GM12878 (cell line): ENCODE measurements around the gene RBM19.

Source experiments
- CEBPB ChIP-seq, 2 experiments: fragments of 150-350 bp in 1 of 2; IDR thresholded peaks; 2 replicates each; pipeline ENCODE4 v1.6.1; 2012 to 2014; ENCODE audit warnings: low read depth in 2 of 2, low read length in 2 of 2, borderline replicate concordance in 1 of 2, inconsistent platforms in 1 of 2
- CTCF ChIP-seq, 3 experiments: IDR thresholded peaks in 2 of 3; conservative IDR thresholded peaks in 1 of 3; 2 replicates each; pipeline ENCODE4 v1.5.1; 2011; ENCODE audit warnings: low read depth in 3 of 3, low read length in 3 of 3, mild to moderate bottlenecking in 3 of 3, control low read depth in 2 of 3, moderate library complexity in 2 of 3, inconsistent platforms in 1 of 3, mixed read lengths in 1 of 3; ENCODE audit not compliant: control insufficient read depth in 2 of 3, insufficient read depth in 1 of 3; ENCODE audit errors: extremely low read depth in 1 of 3
- EED ChIP-seq: sonication (generic); IDR thresholded peaks from 2 replicates; pipeline ENCODE4 v1.6.1; 2016; ENCODE audit warnings: antibody characterized with exemption, low read depth
- EP300 ChIP-seq, 2 experiments: fragments of 150-350 bp in 1 of 2; IDR thresholded peaks; 2 replicates each; pipeline ENCODE4 v1.6.1; 2011 to 2012; ENCODE audit warnings: low read depth in 2 of 2, low read length in 2 of 2, borderline replicate concordance in 1 of 2, improper control_type of control experiment in 1 of 2, inconsistent platforms in 1 of 2; ENCODE audit not compliant: control insufficient read depth in 1 of 2
- FOXK2 ChIP-seq: fragments of 450-650 bp; IDR thresholded peaks from 2 replicates; pipeline ENCODE4 v1.6.1; 2017; ENCODE audit warnings: mild to moderate bottlenecking, moderate library complexity
- HCFC1 ChIP-seq: fragments of 150-350 bp; IDR thresholded peaks from 2 replicates; pipeline ENCODE4 v1.6.1; 2014; ENCODE audit warnings: low read length
- NRF1 ChIP-seq: conservative IDR thresholded peaks from 2 replicates; pipeline ENCODE4 v1.6.1; 2011; ENCODE audit warnings: mild to moderate bottlenecking, low read depth, low read length, improper control_type of control experiment
- POLR2AphosphoS2 ChIP-seq: IDR thresholded peaks from 2 replicates; pipeline ENCODE4 v1.6.1; 2011; ENCODE audit warnings: low read depth, mild to moderate bottlenecking, low read length, improper control_type of control experiment, moderate library complexity
- POU2F2 ChIP-seq: IDR thresholded peaks from 3 replicates; pipeline ENCODE4 v1.6.1; 2011; ENCODE audit warnings: low read depth, mild to moderate bottlenecking, low read length, borderline replicate concordance
- REST ChIP-seq: IDR thresholded peaks from 2 replicates; pipeline ENCODE4 v1.6.1; 2012; ENCODE audit warnings: mild to moderate bottlenecking, low read depth, low read length
- TBL1XR1 ChIP-seq: IDR thresholded peaks from 2 replicates; pipeline ENCODE4 v1.6.1; 2012; ENCODE audit warnings: low read depth, low read length, improper control_type of control experiment
- USF1 ChIP-seq: IDR thresholded peaks from 2 replicates; pipeline ENCODE4 v1.6.1; 2011; ENCODE audit warnings: borderline replicate concordance, low read depth, mild to moderate bottlenecking, moderate library complexity, mixed read lengths, low read length; ENCODE audit not compliant: insufficient read depth; ENCODE audit errors: extremely low read length
- USF2 ChIP-seq: IDR thresholded peaks from 2 replicates; pipeline ENCODE4 v1.6.1; 2011; ENCODE audit warnings: low read depth, low read length, improper control_type of control experiment, borderline replicate concordance
- ZNF207 ChIP-seq: fragments of 450-650 bp; IDR thresholded peaks from 2 replicates; pipeline ENCODE4 v1.6.1; 2014; ENCODE audit warnings: antibody characterized with exemption, mild to moderate bottlenecking, borderline replicate concordance

- TF ChIP-seq CTCF (IDR thresholded peaks at IDR 0.05 in 2 of 3, conservative IDR thresholded peaks at IDR 0.05 in 1 of 3; ENCODE audit: control insufficient read depth in 2 of 3, extremely low read depth in 1 of 3, insufficient read depth in 1 of 3, low read depth in 3 of 3, low read length in 3 of 3) (no peak), EP300 (IDR thresholded peaks at IDR 0.05; ENCODE audit: borderline replicate concordance in 1 of 2, control insufficient read depth in 1 of 2, low read depth in 2 of 2, low read length in 2 of 2) (no peak), CEBPB (IDR thresholded peaks at IDR 0.05; ENCODE audit: borderline replicate concordance in 1 of 2, low read depth in 2 of 2, low read length in 2 of 2) (no peak), USF1 (no peak), NRF1 (no peak), POU2F2 (no peak), USF2 (no peak), HCFC1 (no peak), EED (no peak), TBL1XR1 (no peak), FOXK2 (no peak), POLR2AphosphoS2 (no peak), ZNF207 (no peak), REST (no peak)
These were observed 115.6 kb downstream of the RBM19 start for GRCh38 chr12:113850309-113851056.
